A673 (cell line): ENCODE data around the gene TAS2R42. TPM values are rescaled to one million over a fixed set of nuclear protein-coding genes. Genes with fewer than 3 reads are reported as not detected.

Experiments
- BruUV-seq: library from RNA; stranded (reverse); fragments of 400-500 nt; replicated peaks from 2 replicates; lab custom pipeline; 2021; lab: Mats Ljungman, UMichigan
- CTCF ChIA-PET: fragments of 300-600 bp; sonication (Branson Sonifier 250); formaldehyde crosslinking; loops from one replicate; lab custom pipeline; 2022; ENCODE audit warnings: antibody characterized with exemption; lab: Charles Lee
- POLR2A ChIA-PET: fragments of 300-600 bp; sonication (Branson Sonifier 250); formaldehyde crosslinking; loops from one replicate; lab custom pipeline; 2022; ENCODE audit warnings: antibody characterized with exemption; ENCODE audit not compliant: low non-redundant PET; lab: Charles Lee
- DNase-seq: peaks from one replicate; pipeline ENCODE4 v3.0.0-alpha.2; 2015; ENCODE audit warnings: low spot score
- H3K27ac ChIP-seq: fragments of 200-600 bp; sonication (generic); 2 replicates; pipeline ENCODE4 v1.5.1; 2016; ENCODE audit warnings: mixed run types, low read depth, mild to moderate bottlenecking, mixed read lengths, antibody characterized with exemption, low read length; ENCODE audit not compliant: poor library complexity, severe bottlenecking
- H3K27me3 ChIP-seq: fragments of 200-600 bp; sonication (generic); replicated peaks from 2 replicates; pipeline ENCODE4 v1.6.1; 2017; ENCODE audit warnings: mixed run types, low read depth, mild to moderate bottlenecking, mixed read lengths, antibody characterized with exemption, low read length; ENCODE audit not compliant: insufficient read depth, poor library complexity
- H3K36me3 ChIP-seq: fragments of 200-600 bp; sonication (generic); 2 replicates; pipeline ENCODE4 v1.6.1; 2016; ENCODE audit warnings: mixed run types, mild to moderate bottlenecking, mixed read lengths, antibody characterized with exemption, low read length; ENCODE audit not compliant: insufficient read depth, poor library complexity, severe bottlenecking
- H3K4me1 ChIP-seq: fragments of 200-600 bp; sonication (generic); 2 replicates; pipeline ENCODE4 v1.6.1; 2017; ENCODE audit warnings: mixed run types, mild to moderate bottlenecking, mixed read lengths, antibody characterized with exemption, low read length; ENCODE audit not compliant: insufficient read depth, poor library complexity, severe bottlenecking
- H3K4me3 ChIP-seq: fragments of 200-600 bp; sonication (generic); 2 replicates; pipeline ENCODE4 v1.5.1; 2016; ENCODE audit warnings: low read depth, mixed run types, mild to moderate bottlenecking, mixed read lengths, low read length; ENCODE audit not compliant: poor library complexity, severe bottlenecking
- H3K9me3 ChIP-seq: fragments of 200-600 bp; sonication (generic); 2 replicates; pipeline ENCODE4 v1.6.1; 2016; ENCODE audit warnings: mixed run types, low read depth, mild to moderate bottlenecking, mixed read lengths, antibody characterized with exemption, low read length; ENCODE audit not compliant: poor library complexity, severe bottlenecking
- CTCF ChIP-seq: fragments of 300-800, 200-600 bp; sonication (generic); conservative IDR thresholded peaks from 2 replicates; pipeline ENCODE4 v1.5.1; 2017; ENCODE audit warnings: low read depth, mild to moderate bottlenecking, antibody characterized with exemption, low read length, moderate library complexity, mixed read lengths
- EZH2 ChIP-seq: fragments of 200-600 bp; sonication (generic); IDR thresholded peaks from 2 replicates; pipeline ENCODE4 v1.6.1; 2017; ENCODE audit warnings: borderline replicate concordance, low read depth, mild to moderate bottlenecking, mixed read lengths, antibody characterized with exemption, low read length; ENCODE audit not compliant: poor library complexity, severe bottlenecking
- intact Hi-C: fragments of 100-400 bp; cut with micrococcal nuclease; formaldehyde crosslinking; loops from one replicate; pipeline ENCODE4 v1.10.0; 2022; ENCODE audit not compliant: unreplicated experiment
- total RNA-seq: library from RNA; stranded (reverse); gene quantifications from 2 replicates; pipeline ENCODE4 v1.2.3, GENCODE V29; 2021

TAS2R42 gene
- total RNA-seq, 1 experiment from 2014 or later = not detected

GRCh38 chr12:11171145-11171968, 15.4 kb downstream of the TAS2R42 start, which contains the start of gene SMIM10L1:
Gene SMIM10L1, plus strand, starts transcription at chr12:11171194. Its CDS starts 163 bp downstream, at chr12:11171357.
- H3K27me3 ChIP-seq = no peaks in the 10 kb centered on the region
- peaks cover 9% of the 10 kb centered on the region for H3K36me3 ChIP-seq
- no TSS peak for BruUV-seq
- ChIA-PET CTCF (interaction anchor here (1.0 to 1.2 kb wide), 2 partner anchors 28 to 1018 kb away, joined by 4 read pairs; no protein-coding TSS in a partner anchor), POLR2A (interaction anchor here (1.0 kb wide), 1 partner anchor 9 kb away, joined by 4 read pairs; no protein-coding TSS in a partner anchor)
- H3K4me1 ChIP-seq = peaks cover 25% of the 10 kb centered on the region
- H3K9me3 ChIP-seq = no peaks in the 10 kb centered on the region
- H3K4me3 ChIP-seq = peak within 1 kb of the TSS; percentile 60
- intact Hi-C loops = no loop called here
- TF ChIP-seq EZH2 (no peak), CTCF (no peak)
- peak within 1 kb of the TSS; percentile 74 for H3K27ac ChIP-seq
- DNase-seq = peak; percentile 97

- ChIA-PET CTCF (interaction anchor here (1.2 kb wide), 1 partner anchor 1017 kb away, joined by 4 read pairs; no protein-coding TSS in a partner anchor), POLR2A (interaction anchor here (1.0 kb wide), 1 partner anchor 8 kb away, joined by 4 read pairs; no protein-coding TSS in a partner anchor)
- BruUV-seq = no TSS peak
Measured at GRCh38 chr12:11170810-11171144, 16.0 kb downstream of the TAS2R42 start.

GRCh38 chr12:11166300-11166699, 20.4 kb downstream of the TAS2R42 start:
- ChIA-PET POLR2A (no interaction called here), CTCF (no interaction called here)
- intact Hi-C loops = no loop called here
- no peaks in the 10 kb centered on the region for H3K27me3 ChIP-seq
- peaks cover 24% of the 10 kb centered on the region for H3K36me3 ChIP-seq
- H3K27ac ChIP-seq = peak overlapping the region; percentile 18
- peaks cover 7% of the 10 kb centered on the region for H3K4me1 ChIP-seq
- no peaks in the 10 kb centered on the region for H3K9me3 ChIP-seq
- TF ChIP-seq CTCF (no peak), EZH2 (no peak)
- H3K4me3 ChIP-seq = no peak overlapping the region
- DNase-seq = no peak
- BruUV-seq = no TSS peak

More at GRCh38 chr12:11170810-11171144, 16.0 kb downstream of the TAS2R42 start:
- Histone ChIP-seq H3K4me1 (peaks cover 22% of the 10 kb centered on the region), H3K9me3 (no peaks in the 10 kb centered on the region), H3K27me3 (no peaks in the 10 kb centered on the region), H3K36me3 (peaks cover 13% of the 10 kb centered on the region), H3K27ac (peak overlapping the region; percentile 74), H3K4me3 (peak overlapping the region; percentile 60)
- intact Hi-C loops = no loop called here
- DNase-seq = no peak
- no peak for TF ChIP-seq CTCF
